Gastroesophageal sphincter (tissue), 4 donors: ENCODE results near the gene PAQR3. TPM values are rescaled to one million over a fixed set of nuclear protein-coding genes. Genes with fewer than 3 reads are reported as not detected.

Experiments
- ATAC-seq: fragments of 150-250 bp; one replicate; pipeline ENCODE4 v1.9.1; 2016; ENCODE audit warnings: mild to moderate bottlenecking, moderate library complexity
- H3K27ac ChIP-seq, 4 donors: fragments of 200-600 bp; sonication (generic) in 3 of 4; 1 replicate in 3 of 4; 2 replicates in 1 of 4; pipeline ENCODE4 v1.5.1; 2016 to 2019
- H3K27me3 ChIP-seq: fragments of 200-600 bp; sonication (generic); one replicate; pipeline ENCODE4 v1.5.1; 2019
- H3K36me3 ChIP-seq, 2 donors: fragments of 200-600 bp; sonication (generic); one replicate each; pipeline ENCODE4 v1.5.1; 2019; ENCODE audit warnings: control low read depth in 1 of 2
- H3K4me1 ChIP-seq, 3 donors: fragments of 200-600 bp; sonication (generic); 1 replicate in 2 of 3; 2 replicates in 1 of 3; pipeline ENCODE4 v1.5.1; 2016 to 2019; ENCODE audit warnings: control low read depth in 2 of 3
- H3K4me3 ChIP-seq, 2 donors: fragments of 200-600 bp; sonication (generic); one replicate each; pipeline ENCODE4 v1.5.1; 2019; ENCODE audit warnings: mild to moderate bottlenecking in 1 of 2, moderate library complexity in 1 of 2
- H3K9me3 ChIP-seq, 3 donors: fragments of 200-600 bp; sonication (generic); one replicate each; pipeline ENCODE4 v1.5.1; 2017 to 2019; ENCODE audit warnings: control low read depth in 2 of 3
- EP300 ChIP-seq: sonication (generic); formaldehyde crosslinking; IDR thresholded peaks from one replicate; pipeline ENCODE4 v1.6.1; 2017; ENCODE audit warnings: antibody characterized with exemption, mild to moderate bottlenecking
- POLR2A ChIP-seq, 2 donors: fragments of 450-650 bp; IDR thresholded peaks; one replicate each; pipeline ENCODE4 v1.6.1; 2017; ENCODE audit warnings: antibody characterized with exemption in 2 of 2, mild to moderate bottlenecking in 2 of 2, moderate library complexity in 1 of 2
- POLR2AphosphoS5 ChIP-seq: sonication (generic); formaldehyde crosslinking; IDR thresholded peaks from one replicate; pipeline ENCODE4 v1.6.1; 2017; ENCODE audit warnings: antibody characterized with exemption
- WGBS, 2 donors: methylation state at CpG; one replicate each; pipeline ENCODE4 v1.1.5; 2018; ENCODE audit warnings: low coverage in 1 of 2; 5-methylcytosine and 5-hydroxymethylcytosine counted together
- total RNA-seq, 4 donors: library from RNA; depleted of rRNA; stranded (reverse); fragments of >200 nt; gene quantifications; one replicate each; pipeline ENCODE4 v1.1.0, GENCODE V29; 2016
- TF ChIP-seq, protein P1 (sequence below), 4 experiments: fragments of 200-600 bp in 2 of 4; fragments of 450-650 bp in 2 of 4; sonication (generic) in 1 of 4; IDR thresholded peaks; one replicate each; pipeline ENCODE4 v1.5.1; 2017 to 2019; ENCODE audit warnings: antibody characterized with exemption in 4 of 4, mild to moderate bottlenecking in 2 of 4, moderate library complexity in 2 of 4

Gene PAQR3, protein sequence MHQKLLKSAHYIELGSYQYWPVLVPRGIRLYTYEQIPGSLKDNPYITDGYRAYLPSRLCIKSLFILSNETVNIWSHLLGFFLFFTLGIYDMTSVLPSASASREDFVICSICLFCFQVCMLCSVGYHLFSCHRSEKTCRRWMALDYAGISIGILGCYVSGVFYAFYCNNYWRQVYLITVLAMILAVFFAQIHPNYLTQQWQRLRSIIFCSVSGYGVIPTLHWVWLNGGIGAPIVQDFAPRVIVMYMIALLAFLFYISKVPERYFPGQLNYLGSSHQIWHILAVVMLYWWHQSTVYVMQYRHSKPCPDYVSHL
- 10 to 100 TPM; 22.8 to 76.0 (median 48.0) TPM for total RNA-seq

DNA sequence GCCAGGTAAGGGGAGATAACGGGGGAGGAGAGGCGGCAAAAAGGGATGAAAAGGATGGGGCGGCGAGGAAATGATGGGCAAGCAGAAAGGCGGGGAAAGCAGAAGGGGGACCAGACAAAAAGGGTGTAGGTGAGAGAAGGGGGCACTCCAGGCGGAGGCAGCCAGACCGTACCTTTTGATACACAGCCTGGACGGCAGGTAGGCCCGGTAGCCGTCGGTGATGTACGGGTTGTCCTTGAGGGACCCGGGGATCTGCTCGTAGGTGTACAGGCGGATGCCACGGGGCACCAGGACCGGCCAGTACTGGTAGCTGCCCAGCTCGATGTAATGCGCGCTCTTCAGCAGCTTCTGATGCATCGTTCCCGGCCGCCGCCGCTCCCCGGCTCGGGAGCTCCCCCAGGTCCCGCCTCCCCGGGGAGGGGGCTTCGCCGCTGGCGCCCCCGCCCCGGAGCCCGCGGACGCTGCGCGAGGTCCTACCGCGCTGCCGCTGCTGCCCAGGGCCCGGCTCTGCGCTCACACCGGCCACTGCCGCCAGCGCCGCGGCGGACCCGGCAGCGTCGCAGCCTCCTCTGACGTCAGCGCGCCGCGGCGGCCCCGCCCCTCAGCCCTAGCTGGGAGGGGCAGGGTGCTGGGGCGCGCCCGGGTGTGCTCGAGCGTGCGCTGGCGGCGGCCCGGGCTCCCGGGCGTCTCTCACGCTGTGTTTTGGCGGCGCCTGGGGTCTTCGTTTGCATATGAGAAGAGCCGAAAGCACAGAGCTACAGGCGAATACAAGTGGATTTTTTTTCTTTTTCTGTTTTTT, at the start of gene PAQR3:
TSS of gene PAQR3 (minus strand) at position 571 of the 799 bp plus-strand sequence. CDS start at position 357, 214 bp downstream.
- Histone ChIP-seq H3K4me1 (peaks cover 0 to 47% (median 7%) of the 10 kb centered on the region in 3 donors), H3K4me3 (peak within 1 kb of the TSS; percentile 84 to 90), H3K9me3 (no peaks in the 10 kb centered on the region), H3K27me3 (no peaks in the 10 kb centered on the region), H3K36me3 (no peaks in the 10 kb centered on the region), H3K27ac (peak within 1 kb of the TSS; percentile 54 to 95 (median 88))
- ATAC-seq = peak; percentile 98
- WGBS, 2 donors = 0% methylated on average over 16 to 18 of the region's 77 CpGs
- TF ChIP-seq POLR2AphosphoS5 (peak; percentile 46), EP300 (no peak), POLR2A (IDR thresholded peaks at IDR 0.05) (peak; percentile 85 to 93)

DNA sequence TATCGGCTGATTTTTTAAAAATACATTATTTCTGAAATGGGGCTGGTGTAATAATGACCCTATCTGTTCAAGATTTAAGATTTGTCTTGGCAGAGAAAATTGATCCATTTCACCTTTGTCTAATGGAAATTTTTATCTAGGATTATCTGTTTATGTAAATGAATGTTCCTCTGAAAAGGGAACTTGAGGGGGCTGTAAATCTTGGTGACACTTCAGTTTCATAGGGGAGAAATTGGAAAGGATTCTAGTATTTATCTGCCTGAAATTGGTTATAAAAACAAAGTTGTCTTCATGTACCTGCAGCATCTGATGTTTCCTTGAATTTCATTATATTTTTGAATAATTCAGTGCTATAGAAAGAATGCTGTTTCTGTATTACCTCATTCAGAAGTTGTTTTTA, 48.4 kb upstream of the PAQR3 start:
- Histone ChIP-seq H3K27ac (no peak overlapping the region), H3K4me1 (no peaks in the 10 kb centered on the region), H3K4me3 (no peak overlapping the region), H3K9me3 (no peaks in the 10 kb centered on the region), H3K36me3 (no peaks in the 10 kb centered on the region), H3K27me3 (no peaks in the 10 kb centered on the region)
- WGBS, 2 donors = 82 to 92% methylated on average over 1 of the region's 1 CpG
- no peak for ATAC-seq
- TF ChIP-seq POLR2A (IDR thresholded peaks at IDR 0.05) = no peak
- no peak for TF ChIP-seq POLR2AphosphoS5
- TF ChIP-seq, protein P1, sequence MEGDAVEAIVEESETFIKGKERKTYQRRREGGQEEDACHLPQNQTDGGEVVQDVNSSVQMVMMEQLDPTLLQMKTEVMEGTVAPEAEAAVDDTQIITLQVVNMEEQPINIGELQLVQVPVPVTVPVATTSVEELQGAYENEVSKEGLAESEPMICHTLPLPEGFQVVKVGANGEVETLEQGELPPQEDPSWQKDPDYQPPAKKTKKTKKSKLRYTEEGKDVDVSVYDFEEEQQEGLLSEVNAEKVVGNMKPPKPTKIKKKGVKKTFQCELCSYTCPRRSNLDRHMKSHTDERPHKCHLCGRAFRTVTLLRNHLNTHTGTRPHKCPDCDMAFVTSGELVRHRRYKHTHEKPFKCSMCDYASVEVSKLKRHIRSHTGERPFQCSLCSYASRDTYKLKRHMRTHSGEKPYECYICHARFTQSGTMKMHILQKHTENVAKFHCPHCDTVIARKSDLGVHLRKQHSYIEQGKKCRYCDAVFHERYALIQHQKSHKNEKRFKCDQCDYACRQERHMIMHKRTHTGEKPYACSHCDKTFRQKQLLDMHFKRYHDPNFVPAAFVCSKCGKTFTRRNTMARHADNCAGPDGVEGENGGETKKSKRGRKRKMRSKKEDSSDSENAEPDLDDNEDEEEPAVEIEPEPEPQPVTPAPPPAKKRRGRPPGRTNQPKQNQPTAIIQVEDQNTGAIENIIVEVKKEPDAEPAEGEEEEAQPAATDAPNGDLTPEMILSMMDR (IDR thresholded peaks at IDR 0.05) = no peak
- no peak for TF ChIP-seq EP300

DNA sequence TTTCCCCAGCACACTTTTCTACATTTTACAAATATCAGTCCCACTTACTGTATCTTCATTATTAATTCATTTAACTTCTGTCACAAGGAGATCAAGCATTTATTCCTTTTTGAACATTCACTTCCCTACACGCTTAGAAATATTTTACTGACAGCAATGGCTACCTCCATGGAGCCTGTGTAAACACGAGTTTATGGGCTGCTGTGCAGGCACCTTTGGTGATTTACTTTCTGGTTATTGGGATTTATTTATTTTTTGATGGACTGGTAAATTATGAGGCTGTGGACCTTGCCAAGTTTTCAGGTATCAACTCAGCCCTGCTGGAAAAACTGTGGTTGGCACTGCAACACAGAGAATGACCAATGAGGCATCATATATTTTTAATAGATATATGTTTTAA, 45.4 kb upstream of the PAQR3 start:
- Histone ChIP-seq H3K27me3 (no peaks in the 10 kb centered on the region), H3K4me1 (no peaks in the 10 kb centered on the region), H3K36me3 (no peaks in the 10 kb centered on the region), H3K9me3 (peaks cover 0 to 3% (median 0%) of the 10 kb centered on the region in 3 donors), H3K4me3 (no peak overlapping the region), H3K27ac (no peak overlapping the region)
- ATAC-seq = no peak
- TF ChIP-seq POLR2A (IDR thresholded peaks at IDR 0.05) (no peak), POLR2AphosphoS5 (no peak), EP300 (no peak)
- WGBS, 2 donors = 33 to 82% methylated on average over 2 of the region's 2 CpGs

DNA sequence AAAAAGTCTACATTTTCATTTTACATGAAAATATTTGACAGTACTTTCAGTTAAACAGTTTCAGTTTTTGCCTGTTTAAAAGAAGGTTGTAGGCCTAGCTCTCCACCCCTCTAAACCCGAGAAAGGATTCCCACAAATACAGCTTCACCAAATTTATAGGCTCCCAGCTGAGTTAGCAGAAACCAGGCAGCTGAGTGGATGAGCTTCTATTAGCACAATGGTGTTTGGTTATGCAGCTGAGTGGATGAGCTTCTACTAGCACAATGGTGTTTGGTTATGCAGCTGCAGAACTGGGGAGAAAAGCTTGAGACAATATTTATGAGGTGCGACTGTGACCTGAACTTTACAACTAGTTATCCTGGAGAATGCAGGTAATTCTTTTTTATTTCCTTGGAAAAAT, 36.6 kb upstream of the PAQR3 start:
- Histone ChIP-seq H3K27ac (no peak overlapping the region), H3K4me3 (no peak overlapping the region), H3K9me3 (no peaks in the 10 kb centered on the region), H3K4me1 (peaks cover 0 to 38% (median 5%) of the 10 kb centered on the region in 3 donors), H3K36me3 (no peaks in the 10 kb centered on the region), H3K27me3 (no peaks in the 10 kb centered on the region)
- WGBS, 2 donors = 91 to 100% methylated on average over 1 to 2 of the region's 2 CpGs
- no peak for TF ChIP-seq POLR2AphosphoS5
- no peak for TF ChIP-seq POLR2A (IDR thresholded peaks at IDR 0.05)
- TF ChIP-seq, protein P1 (IDR thresholded peaks at IDR 0.05) = no peak
- no peak for TF ChIP-seq EP300
- ATAC-seq = no peak

DNA sequence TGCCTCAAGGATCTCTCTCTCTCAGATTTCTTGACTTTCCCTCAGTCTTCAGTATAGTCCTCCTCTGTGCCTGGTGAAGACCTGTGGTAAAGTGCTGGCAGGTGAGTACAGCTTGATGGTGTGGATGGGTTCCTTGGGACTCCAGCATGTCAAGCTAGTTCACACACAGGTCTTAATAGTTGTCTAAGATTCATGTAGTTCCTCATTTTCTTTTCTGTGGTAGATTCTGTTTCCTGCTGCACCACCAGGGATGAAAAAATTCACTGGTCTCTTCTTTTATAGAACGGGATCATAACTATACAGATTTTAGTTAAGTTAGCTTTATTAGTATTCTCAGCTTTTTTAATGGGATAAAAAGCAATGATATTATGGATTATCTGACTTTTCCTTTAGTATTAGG, 32.5 kb upstream of the PAQR3 start:
- 75 to 100% methylated on average over 1 of the region's 1 CpG for WGBS, 2 donors
- H3K4me3 ChIP-seq = peak overlapping the region; percentile 29 to 44
- H3K27me3 ChIP-seq = no peaks in the 10 kb centered on the region
- TF ChIP-seq EP300 (no peak), POLR2A (IDR thresholded peaks at IDR 0.05) (no peak), POLR2AphosphoS5 (no peak)
- TF ChIP-seq, protein P1 (IDR thresholded peaks at IDR 0.05) = no peak
- H3K4me1 ChIP-seq = peaks cover 0 to 41% (median 6%) of the 10 kb centered on the region in 3 donors
- peak; percentile 11 for ATAC-seq
- peak overlapping the region; percentile 74 to 82 (median 78) for H3K27ac ChIP-seq
- H3K9me3 ChIP-seq = no peaks in the 10 kb centered on the region
- no peaks in the 10 kb centered on the region for H3K36me3 ChIP-seq
